LNCaP clone FGC (cell line): ENCODE results near the gene TRIM47.
"Not testable (repeated sequence)": the region's sequence is repeated elsewhere in the genome, so short reads cannot be mapped to it uniquely, and the experiment has no call there.

Source experiments
- DNase-seq: peaks from one replicate; pipeline ENCODE4 v3.0.0-alpha.2; 2011; ENCODE audit warnings: low read depth
- H3K4me3 ChIP-seq: 2 replicates; pipeline ENCODE4 v1.5.1; 2011; ENCODE audit warnings: mild to moderate bottlenecking, low read depth, low read length, control low read depth
- TF ChIP-seq, protein P1 (sequence below): IDR thresholded peaks from 2 replicates; pipeline ENCODE4 v1.5.1; 2012; ENCODE audit warnings: mild to moderate bottlenecking; ENCODE audit not compliant: control insufficient read depth, insufficient read depth; ENCODE audit errors: extremely low read depth

The TRIM47 gene

DNA sequence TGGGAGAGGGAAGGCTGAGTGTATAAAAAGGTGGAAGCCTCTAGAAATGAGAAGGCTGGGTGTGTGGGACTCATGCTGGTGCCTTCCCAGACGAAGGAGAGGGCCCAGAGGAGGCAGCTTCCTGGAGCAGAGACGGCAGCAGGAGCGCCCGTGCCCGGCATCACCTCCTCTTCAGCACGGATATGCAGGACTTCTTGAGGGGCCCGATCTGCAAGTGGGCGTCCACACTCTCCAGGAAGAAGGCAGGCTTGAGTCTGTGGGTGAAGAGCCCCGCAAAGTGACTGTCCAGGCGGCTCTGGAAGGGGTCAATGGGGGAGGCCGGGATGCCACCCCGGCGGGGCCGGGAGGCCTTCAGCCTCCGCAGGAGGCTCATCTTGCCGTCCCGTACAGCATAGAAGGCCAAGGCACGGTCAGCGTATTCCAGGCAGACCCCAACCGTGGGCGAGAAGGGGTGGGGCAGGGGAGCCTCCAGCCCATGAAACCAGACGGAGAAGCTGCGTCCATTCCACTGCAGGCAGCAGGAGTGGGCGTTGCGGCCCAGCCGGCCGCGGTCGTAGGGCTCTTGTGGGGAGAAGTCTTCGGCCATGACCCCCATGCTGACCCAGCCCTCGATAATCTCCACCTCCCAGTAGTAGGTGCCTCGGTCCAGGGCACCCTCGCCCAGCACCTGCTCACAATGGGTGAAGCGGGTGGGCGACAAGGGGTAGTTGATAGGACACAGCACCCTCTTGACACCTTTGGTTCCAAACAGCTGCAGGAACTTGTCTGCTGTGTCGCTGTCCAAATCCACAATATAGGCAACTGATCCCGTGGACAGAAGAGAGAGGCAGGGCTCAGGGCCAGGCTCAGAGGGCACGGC lies 3.8 kb downstream of the TRIM47 start:
- TF ChIP-seq, protein P1, sequence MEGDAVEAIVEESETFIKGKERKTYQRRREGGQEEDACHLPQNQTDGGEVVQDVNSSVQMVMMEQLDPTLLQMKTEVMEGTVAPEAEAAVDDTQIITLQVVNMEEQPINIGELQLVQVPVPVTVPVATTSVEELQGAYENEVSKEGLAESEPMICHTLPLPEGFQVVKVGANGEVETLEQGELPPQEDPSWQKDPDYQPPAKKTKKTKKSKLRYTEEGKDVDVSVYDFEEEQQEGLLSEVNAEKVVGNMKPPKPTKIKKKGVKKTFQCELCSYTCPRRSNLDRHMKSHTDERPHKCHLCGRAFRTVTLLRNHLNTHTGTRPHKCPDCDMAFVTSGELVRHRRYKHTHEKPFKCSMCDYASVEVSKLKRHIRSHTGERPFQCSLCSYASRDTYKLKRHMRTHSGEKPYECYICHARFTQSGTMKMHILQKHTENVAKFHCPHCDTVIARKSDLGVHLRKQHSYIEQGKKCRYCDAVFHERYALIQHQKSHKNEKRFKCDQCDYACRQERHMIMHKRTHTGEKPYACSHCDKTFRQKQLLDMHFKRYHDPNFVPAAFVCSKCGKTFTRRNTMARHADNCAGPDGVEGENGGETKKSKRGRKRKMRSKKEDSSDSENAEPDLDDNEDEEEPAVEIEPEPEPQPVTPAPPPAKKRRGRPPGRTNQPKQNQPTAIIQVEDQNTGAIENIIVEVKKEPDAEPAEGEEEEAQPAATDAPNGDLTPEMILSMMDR: no peak

DNA sequence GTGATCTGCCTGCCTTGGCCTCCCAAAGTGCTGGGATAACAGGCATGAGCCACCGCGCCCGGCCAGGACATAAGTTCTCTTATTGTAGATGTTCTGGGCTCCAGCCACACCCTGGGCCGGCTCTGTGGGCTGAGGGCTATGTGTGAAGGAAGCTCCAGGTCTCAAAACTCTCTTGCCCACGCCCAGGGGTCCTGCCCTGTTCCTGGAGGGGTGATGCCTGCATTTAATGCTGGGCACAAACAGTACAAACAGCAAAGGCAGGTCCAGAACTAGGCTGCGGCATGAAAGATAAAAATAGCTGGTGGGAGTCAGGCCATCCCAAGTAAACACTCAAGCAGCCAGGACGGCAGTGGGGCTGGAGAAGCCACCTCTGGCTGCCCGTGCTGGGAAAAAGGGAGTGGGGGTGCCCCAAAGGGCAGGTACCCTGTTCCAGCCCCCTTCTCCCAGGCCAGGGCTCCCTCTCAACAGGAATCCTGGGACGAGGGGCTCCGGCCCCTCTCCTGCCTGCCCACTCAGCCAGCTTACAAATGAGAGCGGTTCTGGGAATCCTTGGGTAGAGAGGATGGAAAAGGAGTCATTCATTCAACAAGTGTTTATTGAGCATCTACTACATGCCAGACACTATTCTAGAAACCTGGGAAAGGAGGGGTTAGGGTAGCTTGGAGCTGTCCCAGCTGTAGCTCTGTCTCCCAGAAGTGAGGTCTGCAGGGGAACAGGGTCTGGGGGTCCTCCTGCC lies 4.6 kb downstream of the TRIM47 start:
- TF ChIP-seq, protein P1: no peak
- DNase-seq: no peak
- H3K4me3 ChIP-seq: no peak overlapping the region

More for the DNA sequence above, 3.8 kb downstream of the TRIM47 start:
- no peak overlapping the region for H3K4me3 ChIP-seq
- DNase-seq: no peak

DNA sequence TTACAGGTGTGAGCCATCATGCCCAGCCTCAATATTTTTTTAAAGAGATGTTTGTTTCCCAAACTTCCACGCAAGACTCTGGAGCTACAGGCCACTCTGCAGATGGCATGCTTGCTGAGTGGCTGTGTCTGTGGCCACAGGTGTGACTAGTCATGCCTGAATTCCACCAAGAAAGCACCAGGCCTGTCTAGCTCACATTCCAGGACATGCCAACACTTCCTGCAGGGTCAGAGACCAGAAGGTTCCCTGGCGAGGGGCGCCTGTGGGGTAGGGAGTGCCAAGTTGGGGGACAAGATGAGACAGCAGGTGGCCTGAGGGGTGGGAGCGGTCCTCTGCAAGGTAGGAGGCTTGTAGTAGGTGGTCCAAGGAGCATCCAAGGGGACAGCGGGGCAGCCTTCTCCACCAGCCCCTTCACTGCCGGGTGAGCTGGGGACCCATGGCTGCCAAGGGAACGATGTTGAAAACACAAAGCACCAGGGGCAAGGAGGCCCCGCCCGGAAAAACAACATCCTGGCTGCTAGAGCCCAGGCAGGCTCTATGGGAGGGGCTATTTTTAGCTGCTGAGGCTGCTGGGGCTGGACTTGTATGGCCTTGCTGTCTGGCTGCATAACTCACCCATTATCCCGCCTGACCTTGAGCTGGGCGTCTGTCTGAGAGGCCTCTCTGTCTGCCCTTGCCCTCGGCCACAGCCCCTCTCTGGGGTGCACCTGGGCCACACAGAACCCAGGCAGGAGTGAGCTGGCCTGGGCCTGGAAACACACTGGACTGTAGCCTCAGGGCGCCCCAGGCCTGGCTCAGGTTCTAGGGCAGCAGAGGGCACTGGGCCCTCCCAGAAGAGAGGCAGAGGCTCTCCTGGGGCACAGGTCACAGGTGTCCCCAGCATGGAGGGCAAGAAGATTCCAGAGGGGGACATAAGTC lies 5.7 kb downstream of the TRIM47 start:
- no peak overlapping the region for H3K4me3 ChIP-seq
- TF ChIP-seq, protein P1: no peak
- no peak for DNase-seq

DNA sequence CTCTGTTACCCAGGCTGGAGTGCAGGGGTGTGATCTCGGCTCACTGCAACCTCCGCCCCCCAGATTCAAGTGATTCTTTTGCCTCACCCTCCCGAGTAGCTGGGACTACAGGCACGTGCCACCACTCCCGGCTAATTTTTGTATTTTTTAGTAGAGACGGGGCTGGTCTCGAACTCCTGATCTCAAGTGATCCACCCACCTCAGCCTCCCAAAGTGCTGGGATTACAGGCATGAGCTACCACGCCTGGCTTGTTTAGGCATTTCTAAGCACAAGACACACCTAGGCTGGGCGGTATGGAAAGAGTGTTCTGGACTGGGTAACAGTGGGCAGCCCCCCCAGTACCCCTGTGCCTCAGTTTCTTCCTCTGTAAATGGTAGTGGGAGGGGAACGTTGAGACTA lies 8.2 kb downstream of the TRIM47 start:
- not testable (repeated sequence) for H3K4me3 ChIP-seq, DNase-seq

DNA sequence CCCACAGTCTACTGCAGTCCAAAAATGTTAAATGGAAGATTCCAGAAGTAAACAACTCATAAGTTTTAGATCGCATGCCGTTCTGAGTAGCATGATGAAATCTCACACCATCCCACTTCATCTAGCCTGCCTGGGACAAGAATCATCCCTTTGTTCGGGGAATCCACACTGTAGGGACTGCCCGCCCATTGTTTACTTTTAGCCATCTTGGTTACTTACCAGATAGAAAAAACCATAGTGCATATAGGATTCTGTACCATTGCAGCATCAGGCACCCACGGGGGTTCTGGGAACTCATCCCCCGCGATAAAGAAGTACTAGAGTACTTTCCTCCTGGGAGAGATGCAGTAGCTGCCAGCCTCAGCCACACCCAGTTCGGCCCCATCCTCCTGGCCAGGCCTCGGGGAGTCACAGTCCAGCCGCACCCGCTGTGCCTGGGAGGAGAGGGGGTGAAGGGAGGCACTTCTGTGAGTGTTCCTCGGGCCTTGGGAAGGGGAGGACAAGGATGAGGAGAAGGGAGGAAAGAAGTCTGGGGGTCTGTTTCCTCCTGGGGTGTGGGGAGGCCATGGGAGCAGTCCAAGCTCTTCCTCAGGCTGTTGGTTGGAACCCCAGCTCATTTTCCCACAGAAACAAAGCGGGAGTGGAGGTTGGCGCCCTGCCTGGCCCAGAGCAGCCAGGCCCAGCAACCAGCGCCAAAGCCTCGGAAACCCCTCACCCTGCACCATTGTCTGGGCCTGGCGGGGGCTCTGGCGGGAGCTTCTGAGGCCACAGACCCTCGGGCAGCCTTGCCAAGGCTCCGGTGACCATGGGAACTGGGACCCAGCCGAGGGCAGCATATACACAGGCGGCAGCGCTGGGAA lies 8.9 kb downstream of the TRIM47 start:
- DNase-seq: no peak
- no peak overlapping the region for H3K4me3 ChIP-seq
- TF ChIP-seq, protein P1: no peak

DNA sequence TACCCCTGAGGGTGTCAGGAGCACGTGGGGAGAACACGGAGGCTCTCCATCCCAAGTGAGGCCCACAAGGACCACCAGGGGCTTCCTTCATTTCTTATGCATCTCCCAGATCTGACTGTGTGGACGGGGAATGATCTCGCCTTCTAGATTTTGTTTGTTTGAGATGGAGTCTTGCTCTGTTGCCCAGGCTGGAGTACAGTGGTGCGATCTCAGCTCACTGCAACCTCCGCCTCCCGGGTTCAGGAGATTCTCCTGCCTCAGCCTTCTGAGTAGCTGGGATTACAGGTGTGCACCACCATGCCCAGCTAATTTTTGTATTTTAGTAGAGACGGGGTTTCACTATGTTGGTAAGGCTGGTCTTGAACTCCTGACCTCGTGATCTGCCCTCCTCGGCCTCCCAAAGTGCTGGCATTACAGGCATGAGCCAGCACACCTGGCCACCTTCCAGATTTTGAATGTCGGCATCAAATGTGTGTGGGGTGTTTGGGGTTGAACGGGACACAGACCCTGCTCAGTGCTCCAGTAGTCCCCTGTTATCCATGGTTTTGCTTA lies 9.6 kb downstream of the TRIM47 start:
- DNase-seq, H3K4me3 ChIP-seq: not testable (repeated sequence)

DNA sequence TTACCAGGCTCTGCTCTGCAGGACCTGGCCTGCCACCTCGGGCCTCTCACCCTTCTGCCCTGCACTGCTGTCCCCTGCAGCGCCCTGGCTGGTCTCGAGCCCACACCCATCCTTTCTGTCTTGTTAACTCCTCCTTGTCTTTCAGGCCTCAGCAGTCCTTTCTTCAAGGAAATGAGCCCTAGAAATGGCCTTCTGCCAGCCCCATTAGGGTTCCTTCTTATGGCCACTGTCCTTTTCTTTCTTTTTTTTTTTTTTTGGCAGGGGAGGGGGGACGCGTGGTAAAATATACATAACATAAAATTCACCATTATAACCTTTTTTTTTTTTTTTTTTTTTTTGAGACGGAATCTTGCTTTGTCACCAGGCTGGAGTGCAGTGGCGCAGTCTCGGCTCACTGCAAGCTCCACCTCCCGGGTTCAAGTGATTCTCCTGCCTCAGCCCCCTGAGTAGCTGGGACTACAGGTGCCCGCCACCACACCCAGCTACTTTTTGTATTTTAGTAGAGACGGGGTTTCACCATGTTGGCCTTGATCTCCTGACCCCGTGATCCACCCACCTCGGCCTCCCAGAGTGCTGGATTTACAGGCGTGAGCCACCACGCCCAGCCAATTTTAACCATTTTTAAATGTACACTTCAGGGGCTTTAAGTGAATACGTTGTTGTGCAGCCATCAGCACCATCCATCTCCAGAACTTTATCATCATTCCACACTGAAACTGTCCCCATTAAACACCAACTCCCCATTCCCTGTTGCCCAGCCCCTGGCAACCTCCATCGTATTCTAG lies 12.8 kb downstream of the TRIM47 start:
- not testable (repeated sequence) for H3K4me3 ChIP-seq, DNase-seq

DNA sequence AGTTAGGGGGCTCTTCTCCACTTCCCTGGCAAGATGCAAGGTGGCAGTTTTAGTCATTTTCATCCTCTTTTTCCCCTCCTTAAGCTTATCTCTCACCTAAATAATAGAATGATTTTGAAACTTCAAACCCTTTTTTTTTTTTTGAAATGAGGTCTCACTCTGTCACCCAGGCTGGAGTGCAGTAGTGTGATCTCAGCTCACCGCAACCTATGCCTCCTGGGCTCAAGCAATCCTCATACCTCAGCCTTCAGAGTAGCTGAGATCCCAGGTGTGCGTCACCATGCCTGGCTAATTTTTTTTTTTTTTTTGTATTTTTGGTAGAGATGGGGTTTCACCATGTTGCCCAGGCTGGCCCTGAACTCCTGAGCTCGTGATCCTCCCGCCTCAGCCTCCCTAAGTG lies 13.5 kb downstream of the TRIM47 start:
- H3K4me3 ChIP-seq, DNase-seq: not testable (repeated sequence)
